Fibroblast of skin of abdomen (primary cell): ENCODE data around the gene RAD51B.
"Not testable (repeated sequence)": the region's sequence is repeated elsewhere in the genome, so short reads cannot be mapped to it uniquely, and the experiment has no call there.

ENCODE experiments used
- DNase-seq: peaks from one replicate; pipeline ENCODE4 v3.0.0-alpha.2; 2013

RAD51B gene

DNA sequence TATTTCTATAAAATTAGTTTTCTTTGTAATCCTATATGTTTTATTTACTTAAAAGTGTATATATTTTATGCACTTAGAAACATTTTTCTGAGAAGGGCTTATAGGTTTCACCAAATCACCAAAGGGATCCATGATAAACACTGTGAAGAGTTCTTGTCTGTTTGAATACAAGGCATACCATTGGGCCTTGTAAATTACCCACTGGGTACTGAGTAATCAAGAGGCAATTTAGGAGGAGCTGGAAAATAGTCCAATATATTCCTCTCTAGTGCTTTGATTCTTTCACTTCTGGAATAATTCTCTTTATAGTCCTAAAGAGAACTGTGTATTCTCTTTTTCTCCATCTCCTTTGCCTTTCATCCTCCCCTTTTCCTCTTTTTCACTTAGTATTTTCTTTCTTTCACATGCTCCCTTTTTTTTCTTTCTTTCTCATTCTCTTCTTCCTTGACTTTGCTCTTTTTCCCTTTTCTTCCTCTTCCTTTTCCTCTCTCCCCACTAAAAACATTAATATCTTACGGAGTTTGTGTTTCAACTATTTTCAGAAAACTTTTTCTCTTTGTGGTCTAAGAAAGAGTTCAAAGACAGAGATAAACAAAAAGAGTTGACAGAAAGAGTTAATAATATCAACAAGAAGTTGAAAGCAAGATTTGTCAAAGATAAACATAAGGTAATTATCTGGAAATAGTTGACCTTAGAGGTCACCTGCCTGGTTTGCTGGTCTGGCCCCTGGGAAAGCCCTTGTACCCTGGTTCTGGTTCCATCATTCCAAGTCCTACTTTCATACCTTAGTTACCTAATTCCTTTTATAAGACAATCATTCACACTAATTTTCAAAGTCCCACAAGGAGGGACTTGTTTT is 435.3 kb downstream of the RAD51B start:
- DNase-seq, result no peak

DNA sequence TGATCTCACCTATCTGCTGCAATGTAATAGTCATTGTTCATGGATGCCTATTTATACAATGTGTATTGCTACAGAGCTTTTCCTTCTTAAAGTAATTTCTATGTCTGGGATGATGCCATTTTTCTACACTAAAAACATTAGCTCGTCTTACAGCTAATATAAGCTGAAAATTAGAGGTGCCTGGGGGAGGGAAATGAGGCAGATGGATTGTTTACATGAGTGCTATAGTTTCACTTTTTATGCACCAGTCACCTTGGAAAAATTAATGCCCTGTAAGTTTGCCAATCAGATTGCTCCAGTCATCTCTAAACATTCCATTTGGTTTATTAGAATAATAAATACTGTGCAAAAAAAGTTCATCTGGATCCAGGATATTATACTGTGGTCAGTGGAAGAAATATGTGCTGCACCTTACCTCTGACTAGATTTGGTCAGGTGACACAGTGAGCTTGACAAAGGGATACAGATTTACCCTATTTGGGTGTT is 436.2 kb downstream of the RAD51B start:
- DNase-seq, result peak; percentile 78

DNA sequence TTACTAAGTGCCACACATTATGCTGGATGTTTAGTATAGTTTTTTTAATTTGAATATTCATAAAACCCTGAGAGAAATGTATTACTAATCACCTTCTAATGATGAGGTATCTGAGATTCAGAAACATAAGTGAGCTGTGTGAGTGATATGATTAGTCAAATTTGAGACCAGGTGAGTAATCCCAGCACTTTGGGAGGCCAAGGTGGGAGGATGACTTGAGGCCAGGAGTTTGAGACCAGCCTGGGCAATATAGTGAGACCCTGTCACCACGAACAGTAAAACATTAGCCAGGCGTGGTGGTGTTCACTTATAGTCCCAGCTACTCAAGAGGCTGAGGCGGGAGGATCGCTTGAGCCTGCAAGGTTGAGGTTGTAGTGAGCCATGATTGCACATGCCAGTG is 438.4 kb downstream of the RAD51B start:
- DNase-seq, result no peak

DNA sequence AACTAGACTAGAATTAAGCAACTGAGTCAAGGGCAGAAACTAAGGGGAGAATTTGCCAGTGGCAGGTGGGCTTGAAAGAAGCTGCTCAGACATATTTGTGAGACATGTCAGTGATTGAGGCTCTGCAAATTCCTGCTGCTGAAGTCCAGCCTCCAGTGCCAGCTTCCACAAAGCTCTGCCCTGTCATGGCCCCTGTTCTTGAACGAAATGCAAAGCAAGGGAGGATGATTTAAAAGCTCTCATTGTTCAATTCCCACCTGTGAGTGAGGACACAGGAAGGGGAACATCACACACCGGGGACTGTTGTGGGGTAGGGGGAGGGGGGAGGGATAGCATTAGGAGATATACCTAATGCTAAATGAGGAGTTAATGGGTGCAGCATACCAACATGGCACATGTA is 439.4 kb downstream of the RAD51B start:
- not testable (repeated sequence) for DNase-seq

DNA sequence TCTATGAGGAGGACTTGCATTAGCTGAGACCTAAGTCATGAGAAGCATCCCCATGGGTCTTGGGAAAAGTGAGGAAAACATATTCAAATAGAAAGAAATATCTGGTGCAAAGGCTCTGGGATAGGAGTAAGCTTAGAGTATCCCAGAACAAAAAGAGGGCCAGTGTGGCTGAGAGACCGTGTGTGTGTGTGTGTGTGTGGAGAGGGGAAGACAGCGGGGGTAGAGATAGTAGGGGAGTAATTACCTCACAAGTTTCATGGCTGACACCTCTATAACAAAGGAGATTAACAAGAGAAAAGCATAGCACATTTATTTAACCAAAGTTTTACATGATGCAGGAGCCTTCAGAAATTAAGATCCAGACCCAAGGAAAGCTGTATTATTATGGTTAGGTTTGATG is 440.5 kb downstream of the RAD51B start:
- DNase-seq, result no peak

DNA sequence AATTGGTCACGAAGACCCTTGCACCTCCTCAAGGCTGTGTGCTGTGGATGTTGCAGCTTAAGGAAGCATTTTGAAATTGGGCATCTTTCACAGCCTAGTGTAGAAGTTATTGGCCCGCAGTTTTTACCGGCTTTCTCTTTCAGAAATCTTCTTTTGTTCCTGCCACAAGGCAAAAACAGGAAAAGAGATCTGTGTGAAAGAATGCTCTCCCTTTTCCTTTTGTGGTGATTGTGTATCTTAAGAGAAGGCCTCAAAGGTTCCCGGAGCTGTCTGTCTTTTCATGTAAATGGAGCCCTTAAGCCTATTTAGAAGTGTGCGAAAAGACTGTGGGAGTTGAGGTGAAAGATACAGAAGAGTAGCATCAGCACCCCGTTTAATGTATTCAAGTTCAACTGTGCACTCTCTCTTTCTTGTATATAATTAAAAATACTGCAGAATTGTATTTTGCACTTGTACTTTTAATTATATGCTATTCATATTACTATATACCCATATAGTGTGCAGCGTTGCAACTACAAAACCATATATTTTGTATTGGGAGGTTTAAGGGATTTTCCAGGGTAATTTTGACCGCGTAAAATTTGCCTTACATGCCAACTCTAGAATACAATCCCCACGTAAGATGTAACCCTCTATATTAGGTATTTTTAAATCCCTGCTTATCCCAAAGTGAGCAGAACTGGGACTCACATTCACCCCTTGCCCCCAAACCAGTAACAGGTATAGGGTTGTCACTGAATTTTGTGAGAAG is 441.7 kb downstream of the RAD51B start:
- DNase-seq, result no peak

DNA sequence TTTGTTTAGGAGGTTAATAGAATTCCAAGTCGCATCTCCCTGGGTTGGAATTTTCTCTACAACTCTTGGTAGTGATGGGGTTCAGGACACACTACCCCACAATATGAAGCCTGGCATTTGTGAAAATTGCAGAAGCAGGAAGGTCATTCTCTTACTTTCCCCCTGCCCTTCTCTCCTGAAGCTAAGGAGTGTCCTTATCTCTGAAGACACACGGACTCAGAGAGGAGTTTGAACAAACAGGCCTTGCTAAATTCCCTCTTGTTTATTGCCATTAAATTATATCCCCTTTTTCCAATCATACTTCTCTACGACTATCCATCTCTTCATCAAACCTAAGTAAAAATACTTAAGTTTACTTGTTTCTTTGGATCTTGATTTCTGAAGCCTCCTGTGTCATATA is 443.0 kb downstream of the RAD51B start:
- DNase-seq, result no peak

DNA sequence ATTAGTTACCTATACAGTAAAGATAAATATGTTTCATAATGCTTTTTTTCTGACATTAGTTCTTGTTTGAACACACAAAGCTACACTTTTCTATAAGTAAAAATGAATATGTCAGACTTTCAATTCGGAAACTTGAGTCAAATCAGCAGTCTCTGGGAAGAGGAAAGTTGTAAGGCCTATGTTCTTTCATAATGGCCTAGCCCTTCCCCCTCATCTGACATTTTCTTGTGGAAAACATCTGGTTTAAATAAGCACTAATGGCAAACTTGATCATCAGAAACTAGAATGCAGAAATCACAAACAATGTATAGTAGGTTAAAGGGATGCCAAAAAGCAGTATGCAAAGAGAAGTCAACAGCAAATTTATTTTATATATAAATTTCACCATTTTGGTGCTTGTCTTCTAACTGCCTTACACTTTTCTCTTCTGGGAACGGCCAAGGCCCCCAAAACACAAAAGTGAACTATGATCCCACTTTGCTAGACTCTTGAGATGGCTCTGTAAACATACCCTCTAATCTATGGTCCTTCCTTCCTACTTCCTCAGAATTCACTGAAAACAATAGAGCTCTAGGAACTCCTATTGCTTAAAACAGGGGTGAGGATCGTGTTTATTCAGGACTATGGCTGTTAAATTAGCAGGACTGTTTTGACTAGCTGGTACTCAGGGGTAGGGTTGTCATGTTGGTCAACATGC is 444.1 kb downstream of the RAD51B start:
- peak; percentile 74 for DNase-seq

DNA sequence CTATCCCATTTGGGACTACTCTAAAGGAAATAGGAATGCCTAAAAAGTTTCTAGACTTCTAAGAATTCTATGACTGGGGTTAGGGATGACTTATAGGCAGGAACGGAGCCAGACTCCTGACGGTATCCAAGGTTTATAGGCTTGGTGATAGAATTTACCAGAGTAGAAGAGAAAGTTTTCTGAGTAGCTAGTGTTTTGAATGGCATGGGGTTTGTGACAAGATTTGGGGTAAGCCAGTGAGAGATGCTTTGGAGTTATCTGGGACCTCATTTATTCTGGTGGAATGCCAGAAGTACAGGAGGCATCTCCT is 444.6 kb downstream of the RAD51B start:
- peak; percentile 47 for DNase-seq

DNA sequence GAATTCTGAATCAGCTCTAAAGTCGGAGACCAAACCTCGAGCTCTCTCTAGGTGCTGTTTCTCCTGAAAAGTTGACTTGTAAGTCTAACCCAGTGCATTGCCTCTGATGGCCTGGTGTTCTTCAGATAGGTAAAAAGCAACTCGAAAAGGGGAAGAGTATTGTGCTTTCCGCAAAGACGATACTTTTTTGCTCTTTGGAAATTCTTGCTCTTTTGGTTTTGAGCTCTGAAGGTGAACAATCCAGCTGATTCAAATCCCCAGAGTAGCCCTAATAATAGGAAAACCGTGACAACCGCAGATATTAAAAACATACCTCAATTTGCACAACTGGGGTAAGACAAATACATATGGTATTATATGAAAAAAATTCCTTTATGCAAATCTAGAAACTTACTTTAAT is 447.4 kb downstream of the RAD51B start:
- DNase-seq, result no peak

DNA sequence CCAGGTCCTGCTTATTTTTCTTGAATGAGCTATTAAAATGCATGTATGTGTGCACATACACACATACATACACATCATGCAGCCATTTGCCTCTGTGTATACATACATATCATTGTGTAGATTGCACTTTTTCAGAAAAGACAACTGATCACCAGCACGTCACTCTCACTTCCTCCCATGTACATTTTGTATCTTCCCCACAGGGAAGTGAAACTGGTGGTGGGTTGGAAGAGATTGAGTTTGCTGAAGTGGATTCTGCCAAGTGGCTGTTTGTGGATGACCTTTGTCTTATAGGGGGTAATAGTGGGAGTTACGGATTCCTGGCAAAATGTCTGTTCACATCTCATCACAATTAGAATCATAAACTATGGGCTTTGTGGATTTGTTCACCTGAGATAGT is 448.6 kb downstream of the RAD51B start:
- DNase-seq, result no peak

DNA sequence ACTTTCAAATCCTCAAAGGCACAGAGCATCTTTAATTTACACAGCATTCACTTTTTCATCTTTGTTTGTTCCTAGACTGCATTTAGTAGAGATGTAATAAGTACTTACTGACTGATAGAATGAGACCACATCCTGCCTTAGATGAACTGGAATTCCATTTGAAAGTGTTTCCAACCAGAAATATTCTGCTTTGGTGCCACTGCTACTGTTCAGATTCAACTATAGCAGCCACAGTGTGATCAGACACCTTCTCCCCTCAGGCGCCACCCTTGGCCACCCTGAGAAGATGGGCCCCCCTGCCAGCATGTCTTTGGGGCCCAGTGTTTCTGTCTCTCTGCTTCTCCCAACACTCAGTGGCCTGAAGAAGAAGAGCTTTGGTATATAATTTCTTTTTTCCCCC is 449.1 kb downstream of the RAD51B start:
- peak; percentile 51 for DNase-seq

DNA sequence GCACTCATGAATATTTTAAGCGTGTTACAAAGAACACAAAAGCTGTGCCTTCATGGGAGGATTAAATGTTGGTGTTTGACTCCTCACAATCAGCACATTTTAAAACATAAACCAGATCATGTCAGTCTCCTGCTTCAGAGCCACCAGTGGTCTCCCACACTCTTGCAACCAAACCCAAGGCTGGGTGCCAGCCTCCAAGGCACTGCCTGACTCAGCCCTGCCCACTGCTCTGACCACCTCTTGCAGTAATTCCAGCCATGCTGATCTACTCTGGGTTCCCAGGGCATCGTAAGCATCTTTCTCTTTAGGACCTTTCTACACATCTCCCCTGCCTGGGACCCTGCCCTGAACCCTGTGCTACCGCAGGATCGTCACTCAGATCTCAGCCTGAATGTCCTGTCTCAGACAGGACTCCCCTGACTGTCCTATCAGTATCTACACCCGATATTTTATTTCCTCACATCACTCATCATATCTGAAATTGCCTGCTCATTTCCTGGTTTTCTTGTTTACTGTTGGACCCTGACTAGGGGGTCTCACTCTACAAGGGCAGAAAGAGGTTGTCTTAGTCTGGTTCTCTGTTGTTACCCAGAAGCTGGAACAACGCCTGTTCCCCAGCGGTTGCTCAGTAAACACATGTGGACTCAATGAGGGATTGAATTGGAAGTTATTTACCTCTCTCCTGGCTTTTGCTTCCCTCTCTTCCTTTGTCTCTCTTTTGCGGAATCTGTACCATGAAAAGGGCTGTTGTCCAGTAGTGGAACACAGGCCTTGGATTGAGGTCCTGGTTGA is 449.8 kb downstream of the RAD51B start:
- DNase-seq, result no peak

DNA sequence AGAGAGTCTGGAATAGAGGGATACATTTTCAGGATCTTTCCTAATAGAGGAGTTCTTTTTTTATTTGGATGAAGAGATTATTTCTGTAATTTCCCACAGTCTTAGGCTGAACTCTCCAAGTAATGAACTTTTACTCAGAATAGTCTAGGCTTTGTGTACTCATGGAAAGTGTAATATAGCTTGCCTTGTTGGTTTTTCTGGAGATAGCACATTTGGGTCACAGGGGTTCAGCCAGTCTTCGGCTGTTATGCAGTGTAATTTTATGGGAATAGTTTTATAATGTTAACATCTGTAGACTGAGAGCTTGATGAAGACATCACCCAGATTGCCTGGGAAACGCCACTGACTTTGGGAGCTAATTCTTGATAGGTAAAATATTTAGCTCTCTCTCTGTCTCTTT is 450.8 kb downstream of the RAD51B start:
- no peak for DNase-seq

DNA sequence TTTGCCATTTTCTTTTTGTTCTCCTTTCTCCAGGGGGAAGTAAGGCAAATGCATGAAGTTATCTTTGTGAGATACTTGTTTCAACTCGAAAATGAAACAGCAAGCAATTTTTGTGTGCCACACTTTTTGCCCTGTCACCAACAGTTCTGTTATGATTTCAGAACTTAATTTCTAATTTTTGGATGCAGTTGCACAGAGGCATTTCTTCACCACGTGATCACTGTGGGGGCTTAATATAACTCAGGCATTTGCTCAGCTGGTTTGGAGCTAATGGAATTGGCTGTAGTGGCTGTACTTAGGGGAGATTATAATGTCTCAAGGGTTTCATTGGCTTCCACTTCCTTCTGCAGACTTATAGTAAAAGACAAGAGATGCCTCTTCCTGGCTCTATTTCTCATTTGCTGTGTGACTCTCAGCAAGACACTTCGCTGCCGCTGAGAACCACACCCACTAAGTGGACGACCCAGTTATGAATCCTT is 452.4 kb downstream of the RAD51B start:
- no peak for DNase-seq

DNA sequence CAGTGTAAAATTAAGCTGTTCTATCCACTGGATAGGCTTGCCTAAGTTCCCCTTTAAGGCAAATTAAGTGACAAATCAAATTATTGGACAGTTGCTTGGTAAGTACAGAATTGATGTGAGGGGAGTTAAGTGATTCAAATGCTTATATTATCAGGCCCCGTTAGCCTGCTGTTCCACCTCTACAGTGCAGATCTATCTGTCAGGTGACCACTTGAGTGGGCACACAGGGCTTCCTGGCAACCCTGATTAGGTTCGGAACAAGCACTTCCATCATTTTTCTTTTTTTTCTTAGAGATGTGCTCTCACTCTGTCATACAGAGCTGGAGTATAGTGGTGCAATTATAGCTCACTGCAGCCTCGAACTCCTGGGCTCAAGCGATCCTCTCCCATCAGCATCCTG is 453.8 kb downstream of the RAD51B start:
- no peak for DNase-seq

DNA sequence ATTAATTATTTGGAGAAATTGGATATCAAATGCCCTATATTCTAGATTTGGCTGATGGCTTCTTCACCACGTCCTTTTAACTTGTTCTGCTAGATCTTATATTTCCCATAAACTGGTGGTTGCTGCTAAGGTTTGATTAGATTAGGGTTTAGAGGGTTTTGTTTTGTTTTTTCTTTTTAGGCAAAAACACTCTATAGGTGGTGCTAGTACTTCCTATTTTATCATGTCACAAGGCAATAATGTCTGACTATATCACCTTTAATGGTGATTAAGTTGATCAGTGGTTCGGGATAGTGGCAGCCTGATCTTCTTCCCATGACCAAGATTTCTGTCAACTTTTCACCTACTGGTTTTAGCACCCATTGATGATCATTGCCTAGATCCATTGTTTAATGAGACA is 455.1 kb downstream of the RAD51B start:
- DNase-seq, result no peak

DNA sequence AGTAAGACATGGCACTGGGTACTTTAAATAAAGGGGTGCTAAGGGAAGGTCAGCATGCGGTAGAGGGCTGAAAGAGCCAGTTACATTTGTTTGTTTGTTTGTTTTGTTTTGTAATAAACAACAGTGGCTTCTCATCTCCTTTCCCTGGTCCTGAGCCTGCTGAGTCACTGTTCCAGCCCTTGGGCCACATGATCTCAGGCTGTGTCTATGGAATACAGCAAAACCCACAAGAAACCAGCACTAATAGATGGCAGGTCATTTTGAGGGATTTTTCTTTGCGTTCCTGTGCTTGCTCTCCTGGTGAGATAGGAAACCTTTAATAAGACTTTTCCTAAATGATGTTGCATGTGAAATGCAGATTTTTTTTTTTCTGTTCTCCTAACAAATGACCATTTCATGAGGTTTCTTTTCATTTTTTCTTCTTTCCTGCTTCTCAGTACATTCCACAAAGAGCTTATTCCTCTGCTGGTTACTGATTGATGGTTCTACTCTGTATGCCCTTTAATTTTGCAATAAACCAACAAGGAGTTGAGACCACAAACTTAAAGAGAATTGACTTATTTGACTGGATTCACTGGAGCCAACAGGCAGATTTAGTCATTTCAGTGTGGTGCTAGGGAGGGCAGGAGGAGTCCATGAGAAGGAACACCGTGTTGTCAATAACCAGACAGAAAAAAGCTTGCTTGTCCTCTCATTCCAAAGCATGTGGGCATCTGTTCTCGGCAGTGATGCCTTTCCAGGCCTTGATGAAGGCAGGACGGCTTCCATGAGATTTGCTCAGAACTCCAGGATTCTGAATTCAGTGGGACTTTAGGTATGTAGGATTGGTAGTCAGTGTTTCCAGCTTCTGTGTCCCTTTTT is 459.2 kb downstream of the RAD51B start:
- peak; percentile 57 for DNase-seq

DNA sequence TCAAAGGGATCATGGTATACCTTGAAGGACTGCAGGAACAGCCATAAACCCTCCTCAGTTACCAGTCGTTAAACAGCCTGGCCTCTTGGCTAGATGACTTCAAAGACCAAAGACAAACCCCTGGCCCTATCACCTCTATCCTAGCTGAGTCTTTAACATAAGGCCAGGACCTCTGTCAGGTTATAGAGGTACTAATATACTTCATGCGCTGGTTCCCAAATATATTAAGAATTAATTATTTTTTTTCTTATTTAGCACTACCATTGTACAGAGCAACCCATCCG is 459.8 kb downstream of the RAD51B start:
- DNase-seq, result no peak

DNA sequence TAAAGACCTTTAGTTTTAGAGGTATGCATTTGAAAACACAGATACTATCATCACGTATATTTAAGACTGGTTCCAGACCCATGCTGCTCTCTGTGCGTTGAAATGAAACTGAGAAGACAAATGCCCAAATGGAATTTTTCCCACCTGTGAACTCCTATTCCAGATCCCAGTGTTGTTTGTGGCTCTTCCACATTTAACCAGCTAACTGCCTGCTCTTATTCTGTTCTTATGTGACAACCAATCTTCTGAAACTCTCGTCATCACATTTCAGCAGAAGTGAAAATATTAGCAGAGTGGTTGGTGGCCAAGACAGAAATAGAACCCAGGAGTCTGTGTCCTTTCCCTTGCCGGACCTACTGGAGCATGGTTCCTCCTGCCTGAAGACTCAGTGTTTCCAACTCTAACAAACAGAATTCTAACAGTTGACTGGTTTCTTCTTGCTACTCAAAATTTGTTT is 460.2 kb downstream of the RAD51B start:
- no peak for DNase-seq

DNA sequence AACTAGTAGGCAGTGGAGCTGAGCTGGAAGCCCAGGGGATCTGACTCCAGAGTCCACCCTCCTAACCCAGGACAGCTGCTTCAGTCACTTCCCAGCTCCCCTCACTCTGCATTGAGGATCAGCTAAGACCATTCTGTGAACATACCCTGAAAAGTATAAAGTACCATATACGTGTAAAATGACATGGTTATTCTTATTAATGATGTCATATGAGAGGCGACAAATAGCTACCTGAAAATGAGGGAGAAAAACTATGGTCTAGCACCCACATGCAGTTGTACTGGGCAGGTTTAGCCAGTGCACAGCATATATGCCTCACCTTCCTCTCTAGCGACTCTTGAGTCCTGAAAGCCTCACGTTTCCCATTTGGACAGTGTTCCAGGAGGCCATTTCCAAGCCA is 461.9 kb downstream of the RAD51B start:
- DNase-seq, result no peak
